GM23338 (cell line): ENCODE measurements around the gene MARCKSL1. TPM values are rescaled to one million over a fixed set of nuclear protein-coding genes. Genes with fewer than 3 reads are reported as not detected.
A peak's percentile ranks its signal among the peaks of the same experiment; 100 is the strongest.

Experiments
- ATAC-seq: fragments of 200-7000 bp; cut with Tn5 transposase; 3 replicates; pipeline ENCODE4 v1.9.1; 2020
- DNase-seq: peaks from one replicate; pipeline ENCODE4 v3.0.0-alpha.2; 2015; ENCODE audit warnings: low spot score
- H2AFZ ChIP-seq: fragments of 200-600 bp; sonication (generic); 2 replicates; pipeline ENCODE4 v1.8.0; 2016; ENCODE audit warnings: antibody characterized with exemption, mild to moderate bottlenecking, moderate library complexity
- H3F3A ChIP-seq: fragments of 200-600 bp; sonication (generic); replicated peaks from 2 replicates; pipeline ENCODE4 v1.8.0; 2017; ENCODE audit warnings: antibody characterized with exemption, mixed run types, low read depth
- H3K27ac ChIP-seq: fragments of 200-600 bp; sonication (generic); 2 replicates; pipeline ENCODE4 v1.6.1; 2016; ENCODE audit warnings: low read depth
- H3K27me3 ChIP-seq: fragments of 200-600 bp; sonication (generic); 2 replicates; pipeline ENCODE4 v1.8.0; 2016; ENCODE audit warnings: mild to moderate bottlenecking, mixed run types, moderate library complexity; ENCODE audit not compliant: insufficient read depth
- H3K36me3 ChIP-seq: fragments of 200-600 bp; sonication (generic); 2 replicates; pipeline ENCODE4 v1.8.0; 2016; ENCODE audit warnings: mild to moderate bottlenecking; ENCODE audit not compliant: insufficient read depth
- H3K4me1 ChIP-seq: fragments of 200-600 bp; sonication (generic); 2 replicates; pipeline ENCODE4 v1.8.0; 2016; ENCODE audit warnings: mild to moderate bottlenecking, moderate library complexity; ENCODE audit not compliant: insufficient read depth
- H3K4me2 ChIP-seq: fragments of 200-600 bp; sonication (generic); 2 replicates; pipeline ENCODE4 v1.7.1; 2017; ENCODE audit warnings: mixed run types
- H3K4me3 ChIP-seq: fragments of 200-600 bp; sonication (generic); 2 replicates; pipeline ENCODE4 v1.6.1; 2016; ENCODE audit warnings: mixed run types
- H3K79me2 ChIP-seq: fragments of 200-600 bp; sonication (generic); replicated peaks from 2 replicates; pipeline ENCODE4 v1.8.0; 2017; ENCODE audit warnings: mild to moderate bottlenecking; ENCODE audit not compliant: insufficient read depth
- H3K9me2 ChIP-seq: fragments of 200-600 bp; sonication (generic); 2 replicates; pipeline ENCODE4 v1.8.0; 2017; ENCODE audit not compliant: insufficient read depth
- H4K20me1 ChIP-seq: fragments of 200-600 bp; sonication (generic); replicated peaks from 2 replicates; pipeline ENCODE4 v1.8.0; 2017; ENCODE audit warnings: mild to moderate bottlenecking; ENCODE audit not compliant: insufficient read depth
- H3K27ac Mint-ChIP-seq: 2 replicates; pipeline ENCODE4 v1.8.0; 2020; ENCODE audit warnings: inconsistent platforms, mild to moderate bottlenecking, moderate library complexity, mixed read lengths
- H3K27me3 Mint-ChIP-seq: 3 replicates; pipeline ENCODE4 v1.8.0; 2022; ENCODE audit warnings: low read depth, mild to moderate bottlenecking, moderate library complexity, mixed read lengths, inconsistent platforms; ENCODE audit not compliant: insufficient read depth, poor library complexity
- H3K36me3 Mint-ChIP-seq: 3 replicates; pipeline ENCODE4 v1.8.0; 2021; ENCODE audit warnings: low read depth, mild to moderate bottlenecking, inconsistent platforms, moderate library complexity, mixed read lengths
- H3K4me1 Mint-ChIP-seq: 3 replicates; pipeline ENCODE4 v1.8.0; 2020; ENCODE audit warnings: mild to moderate bottlenecking, inconsistent platforms, mixed read lengths
- H3K4me3 Mint-ChIP-seq: 3 replicates; pipeline ENCODE4 v1.8.0; 2021; ENCODE audit warnings: moderate library complexity, mild to moderate bottlenecking, inconsistent platforms, mixed read lengths
- H3K9me3 Mint-ChIP-seq: 3 replicates; pipeline ENCODE4 v1.8.0; 2020; ENCODE audit warnings: moderate library complexity, mild to moderate bottlenecking, inconsistent platforms, mixed read lengths
- CREB1 ChIP-seq: fragments of 250-450 bp; sonication (Bioruptor Pico); IDR thresholded peaks from 2 replicates; pipeline ENCODE4 v1.5.0; 2020; ENCODE audit warnings: low read depth, mild to moderate bottlenecking, moderate library complexity
- EZH2phosphoT487 ChIP-seq: fragments of 200-600 bp; sonication (generic); IDR thresholded peaks from one replicate; pipeline ENCODE4 v1.8.1; 2018; ENCODE audit warnings: antibody characterized with exemption; ENCODE audit not compliant: unreplicated experiment
- POLR2AphosphoS5 ChIP-seq: IDR thresholded peaks from 2 replicates; pipeline ENCODE4 v1.6.1; 2016; ENCODE audit warnings: antibody characterized with exemption, low read depth
- STAT1 ChIP-seq: IDR thresholded peaks from one replicate; pipeline ENCODE4 v1.6.1; 2016; ENCODE audit warnings: antibody characterized with exemption; ENCODE audit not compliant: unreplicated experiment
- polyA plus RNA-seq: library from polyadenylated mRNA; unstranded; fragments of >200 nt; fragmentation: Nextera tagmentation; extraction: Ambion mirVana; gene quantifications from 2 replicates; pipeline ENCODE4 v1.2.1, GENCODE V29; 2016
- total RNA-seq: library from RNA; depleted of rRNA; stranded (reverse); fragments of >200 nt; shearing (Covaris generic); gene quantifications from 2 replicates; pipeline ENCODE4 v1.2.3, GENCODE V29; 2014
- TF ChIP-seq, protein P1 (sequence below): fragments of 250-450 bp; sonication (Bioruptor Pico); IDR thresholded peaks from 2 replicates; pipeline ENCODE4 v1.5.0; 2020; ENCODE audit warnings: mild to moderate bottlenecking, moderate library complexity

The MARCKSL1 gene
- total and polyA plus RNA-seq, 2 experiments from 2014 or later: 329 to 553 TPM

DNA sequence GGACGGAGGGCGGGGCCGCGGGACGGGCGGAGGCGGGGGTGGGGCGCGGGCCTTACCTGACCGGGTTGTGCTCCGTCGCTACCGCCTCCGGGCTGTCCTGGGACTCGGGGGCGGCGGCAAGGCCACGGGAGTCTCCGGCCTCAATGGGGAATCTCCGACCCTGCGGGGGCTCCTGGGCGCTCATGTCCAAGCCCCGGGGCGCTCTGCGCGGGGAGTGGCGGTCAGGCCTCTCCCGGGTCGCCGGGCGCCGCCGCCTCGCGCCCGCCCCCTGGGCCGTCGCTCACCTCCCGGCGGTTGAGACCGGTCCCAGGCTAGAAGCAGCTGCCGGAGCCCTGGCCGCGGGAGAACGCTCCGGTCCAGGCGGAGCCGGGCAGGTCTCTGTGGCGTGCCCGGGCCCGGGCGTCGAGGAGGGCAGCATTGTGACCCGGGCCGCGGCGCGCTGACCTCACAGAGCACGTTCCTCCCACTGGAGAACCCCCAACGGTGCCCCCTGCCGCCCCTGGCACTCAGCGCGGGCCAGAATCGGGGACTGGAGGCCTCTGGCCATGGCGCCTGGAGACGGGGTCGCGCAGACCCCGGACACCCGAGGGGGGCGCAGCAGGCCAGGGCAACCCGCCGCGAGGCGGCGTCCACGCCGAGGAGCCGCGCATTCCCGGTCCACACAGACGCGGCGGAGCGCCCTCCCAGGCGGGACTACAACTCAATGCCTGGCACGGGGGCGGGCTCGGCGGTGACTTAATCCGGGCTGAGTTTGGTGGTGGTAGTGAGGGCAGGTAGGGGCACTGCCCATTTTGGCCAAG is 25.8 kb upstream of the MARCKSL1 start (continued):
- TF ChIP-seq, protein P1, sequence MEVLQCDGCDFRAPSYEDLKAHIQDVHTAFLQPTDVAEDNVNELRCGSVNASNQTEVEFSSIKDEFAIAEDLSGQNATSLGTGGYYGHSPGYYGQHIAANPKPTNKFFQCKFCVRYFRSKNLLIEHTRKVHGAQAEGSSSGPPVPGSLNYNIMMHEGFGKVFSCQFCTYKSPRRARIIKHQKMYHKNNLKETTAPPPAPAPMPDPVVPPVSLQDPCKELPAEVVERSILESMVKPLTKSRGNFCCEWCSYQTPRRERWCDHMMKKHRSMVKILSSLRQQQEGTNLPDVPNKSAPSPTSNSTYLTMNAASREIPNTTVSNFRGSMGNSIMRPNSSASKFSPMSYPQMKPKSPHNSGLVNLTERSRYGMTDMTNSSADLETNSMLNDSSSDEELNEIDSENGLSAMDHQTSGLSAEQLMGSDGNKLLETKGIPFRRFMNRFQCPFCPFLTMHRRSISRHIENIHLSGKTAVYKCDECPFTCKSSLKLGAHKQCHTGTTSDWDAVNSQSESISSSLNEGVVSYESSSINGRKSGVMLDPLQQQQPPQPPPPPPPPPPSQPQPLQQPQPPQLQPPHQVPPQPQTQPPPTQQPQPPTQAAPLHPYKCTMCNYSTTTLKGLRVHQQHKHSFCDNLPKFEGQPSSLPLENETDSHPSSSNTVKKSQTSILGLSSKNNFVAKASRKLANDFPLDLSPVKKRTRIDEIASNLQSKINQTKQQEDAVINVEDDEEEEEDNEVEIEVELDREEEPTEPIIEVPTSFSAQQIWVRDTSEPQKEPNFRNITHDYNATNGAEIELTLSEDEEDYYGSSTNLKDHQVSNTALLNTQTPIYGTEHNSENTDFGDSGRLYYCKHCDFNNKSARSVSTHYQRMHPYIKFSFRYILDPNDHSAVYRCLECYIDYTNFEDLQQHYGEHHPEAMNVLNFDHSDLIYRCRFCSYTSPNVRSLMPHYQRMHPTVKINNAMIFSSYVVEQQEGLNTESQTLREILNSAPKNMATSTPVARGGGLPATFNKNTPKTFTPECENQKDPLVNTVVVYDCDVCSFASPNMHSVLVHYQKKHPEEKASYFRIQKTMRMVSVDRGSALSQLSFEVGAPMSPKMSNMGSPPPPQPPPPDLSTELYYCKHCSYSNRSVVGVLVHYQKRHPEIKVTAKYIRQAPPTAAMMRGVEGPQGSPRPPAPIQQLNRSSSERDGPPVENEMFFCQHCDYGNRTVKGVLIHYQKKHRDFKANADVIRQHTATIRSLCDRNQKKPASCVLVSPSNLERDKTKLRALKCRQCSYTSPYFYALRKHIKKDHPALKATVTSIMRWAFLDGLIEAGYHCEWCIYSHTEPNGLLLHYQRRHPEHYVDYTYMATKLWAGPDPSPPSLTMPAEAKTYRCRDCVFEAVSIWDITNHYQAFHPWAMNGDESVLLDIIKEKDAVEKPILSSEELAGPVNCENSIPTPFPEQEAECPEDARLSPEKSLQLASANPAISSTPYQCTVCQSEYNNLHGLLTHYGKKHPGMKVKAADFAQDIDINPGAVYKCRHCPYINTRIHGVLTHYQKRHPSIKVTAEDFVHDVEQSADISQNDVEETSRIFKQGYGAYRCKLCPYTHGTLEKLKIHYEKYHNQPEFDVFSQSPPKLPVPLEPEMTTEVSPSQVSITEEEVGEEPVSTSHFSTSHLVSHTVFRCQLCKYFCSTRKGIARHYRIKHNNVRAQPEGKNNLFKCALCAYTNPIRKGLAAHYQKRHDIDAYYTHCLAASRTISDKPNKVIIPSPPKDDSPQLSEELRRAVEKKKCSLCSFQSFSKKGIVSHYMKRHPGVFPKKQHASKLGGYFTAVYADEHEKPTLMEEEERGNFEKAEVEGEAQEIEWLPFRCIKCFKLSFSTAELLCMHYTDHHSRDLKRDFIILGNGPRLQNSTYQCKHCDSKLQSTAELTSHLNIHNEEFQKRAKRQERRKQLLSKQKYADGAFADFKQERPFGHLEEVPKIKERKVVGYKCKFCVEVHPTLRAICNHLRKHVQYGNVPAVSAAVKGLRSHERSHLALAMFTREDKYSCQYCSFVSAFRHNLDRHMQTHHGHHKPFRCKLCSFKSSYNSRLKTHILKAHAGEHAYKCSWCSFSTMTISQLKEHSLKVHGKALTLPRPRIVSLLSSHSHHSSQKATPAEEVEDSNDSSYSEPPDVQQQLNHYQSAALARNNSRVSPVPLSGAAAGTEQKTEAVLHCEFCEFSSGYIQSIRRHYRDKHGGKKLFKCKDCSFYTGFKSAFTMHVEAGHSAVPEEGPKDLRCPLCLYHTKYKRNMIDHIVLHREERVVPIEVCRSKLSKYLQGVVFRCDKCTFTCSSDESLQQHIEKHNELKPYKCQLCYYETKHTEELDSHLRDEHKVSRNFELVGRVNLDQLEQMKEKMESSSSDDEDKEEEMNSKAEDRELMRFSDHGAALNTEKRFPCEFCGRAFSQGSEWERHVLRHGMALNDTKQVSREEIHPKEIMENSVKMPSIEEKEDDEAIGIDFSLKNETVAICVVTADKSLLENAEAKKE (CRISPR knock-in tag): no peak
- peak; percentile 23; the same call in 1 of the 2 replicates for TF ChIP-seq POLR2AphosphoS5

DNA sequence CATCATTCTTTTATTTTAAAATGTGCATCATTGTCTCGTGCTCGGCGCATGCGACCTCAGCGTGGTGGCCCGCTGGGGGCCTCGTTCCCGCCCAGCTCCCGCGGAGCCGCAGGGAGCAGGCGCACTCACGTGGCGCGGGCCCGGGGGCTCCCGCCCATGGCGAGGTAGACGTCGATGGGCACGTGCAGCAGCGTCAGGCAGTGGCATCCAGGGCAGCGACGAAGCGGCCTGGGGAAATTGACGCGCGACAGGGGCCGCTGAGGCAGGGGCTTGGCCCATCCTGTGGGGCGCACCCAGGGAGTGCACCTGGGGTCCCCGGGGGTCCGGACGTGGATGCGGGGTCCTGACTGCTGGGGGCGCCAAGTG is 25.3 kb upstream of the MARCKSL1 start:
- Histone ChIP-seq H3K36me3 (0 out of 2 replicates have a peak, but pooled peaks cover 8% of the 10 kb centered on the region), H3K27ac (no peak overlapping the region), H3F3A (peaks cover 13% of the 10 kb centered on the region; the same call in 1 of the 2 replicates), H3K9me2 (no peaks in the 10 kb centered on the region), H4K20me1 (no peaks in the 10 kb centered on the region; the same call in 1 of the 2 replicates), H3K4me2 (peak overlapping the region; percentile 82; the same call in 1 of the 2 replicates), H2AFZ (no peak overlapping the region), H3K4me3 (peak overlapping the region; percentile 54; the same call in 1 of the 2 replicates), H3K27me3 (peaks cover 42% of the 10 kb centered on the region), H3K79me2 (no peaks in the 10 kb centered on the region), H3K4me1 (no peaks in the 10 kb centered on the region; the same call in 1 of the 2 replicates)
- Mint-ChIP-seq H3K27me3 (peaks cover 26% of the 10 kb centered on the region), H3K4me3 (peak overlapping the region; percentile 48; the same call in 1 of the 3 replicates), H3K4me1 (peaks cover 7% of the 10 kb centered on the region), H3K27ac (no peak overlapping the region), H3K36me3 (peaks cover 25% of the 10 kb centered on the region), H3K9me3 (no peaks in the 10 kb centered on the region; the same call in 1 of the 3 replicates)
- ATAC-seq: peak; percentile 38
- TF ChIP-seq EZH2phosphoT487: no peak
- TF ChIP-seq CREB1: peak; percentile 51
- no peak for TF ChIP-seq STAT1
- DNase-seq: peak; percentile 71
